ENCODE data around the gene SEMA6B.

The SEMA6B gene

DNA sequence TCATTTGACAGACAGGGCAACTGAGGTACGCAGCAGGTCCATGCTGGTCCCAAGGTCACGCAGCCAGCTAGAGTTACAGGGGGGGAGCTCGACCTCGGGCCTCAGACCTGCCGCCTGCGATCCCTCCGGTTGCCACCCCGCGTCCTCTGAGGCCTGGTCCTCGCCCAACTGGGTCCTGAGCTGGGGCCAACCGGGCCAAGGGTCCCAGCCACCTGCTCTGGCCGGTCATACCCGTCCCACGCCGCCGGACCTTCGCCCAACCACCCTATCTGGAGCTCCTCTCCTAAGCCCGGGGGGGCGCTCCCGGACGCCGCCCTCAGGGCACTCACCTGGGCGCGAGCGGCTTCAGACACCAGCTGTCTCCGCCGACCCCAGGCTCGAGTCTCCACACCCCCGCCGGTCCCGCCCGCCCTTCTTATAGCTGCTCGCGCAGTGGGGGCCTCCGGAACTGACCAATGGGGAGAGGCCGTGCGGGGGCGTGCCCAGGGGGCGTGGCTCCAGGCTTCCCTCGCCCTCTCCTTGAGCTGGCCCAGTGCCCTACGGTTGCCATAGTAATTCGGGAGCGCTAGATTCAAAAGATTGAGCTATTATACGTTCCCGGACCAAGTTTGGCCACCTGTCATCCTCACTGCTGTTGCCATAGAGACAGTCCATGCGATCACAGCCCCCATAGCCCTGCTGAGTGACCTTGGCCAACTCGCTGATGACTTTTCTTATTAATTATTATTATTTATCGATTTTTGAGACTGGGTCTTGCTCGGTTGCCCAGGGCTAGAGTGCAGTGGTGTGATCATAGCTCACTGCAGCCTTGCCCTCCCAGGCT lies 24.4 kb downstream of the SEMA6B start, which contains the start of gene PLIN5:
Gene PLIN5, minus strand, starts transcription at position 389 of the 823 bp plus-strand sequence. CDS start 1,150 bp downstream, outside the sequence.
- no peaks in the 10 kb centered on the region for H3K4me1 ChIP-seq (ENCODE audit: control insufficient read depth, insufficient read depth, low read length)
- H3K27ac ChIP-seq (ENCODE audit: extremely low read depth, low read depth, low read length) = no peak within 1 kb of the TSS
- CTCF ChIA-PET = interaction anchor here (0.5 to 4.4 kb wide), 15 partner anchors 10 to 1186 kb away, joined by 3 to 72 read pairs (median 4); partner anchors contain the start of gene SH3GL1
- no peaks in the 10 kb centered on the region for H3K9me3 ChIP-seq (ENCODE audit: control insufficient read depth, insufficient read depth, low read depth, low read length)
- H3K4me3 ChIP-seq (ENCODE audit: low read depth, low read length) = no peak within 1 kb of the TSS
- no peaks in the 10 kb centered on the region for H3K36me3 ChIP-seq (ENCODE audit: control insufficient read depth in 2 of 2, insufficient read depth in 1 of 2, low read length in 2 of 2)
- POLR2A ChIA-PET = interaction anchor here (0.5 to 1.2 kb wide), 9 partner anchors 10 to 303 kb away, joined by 3 to 8 read pairs (median 4); partner anchors contain the start of genes FEM1A, HDGFL2 and YJU2
- TF ChIP-seq, protein P1, sequence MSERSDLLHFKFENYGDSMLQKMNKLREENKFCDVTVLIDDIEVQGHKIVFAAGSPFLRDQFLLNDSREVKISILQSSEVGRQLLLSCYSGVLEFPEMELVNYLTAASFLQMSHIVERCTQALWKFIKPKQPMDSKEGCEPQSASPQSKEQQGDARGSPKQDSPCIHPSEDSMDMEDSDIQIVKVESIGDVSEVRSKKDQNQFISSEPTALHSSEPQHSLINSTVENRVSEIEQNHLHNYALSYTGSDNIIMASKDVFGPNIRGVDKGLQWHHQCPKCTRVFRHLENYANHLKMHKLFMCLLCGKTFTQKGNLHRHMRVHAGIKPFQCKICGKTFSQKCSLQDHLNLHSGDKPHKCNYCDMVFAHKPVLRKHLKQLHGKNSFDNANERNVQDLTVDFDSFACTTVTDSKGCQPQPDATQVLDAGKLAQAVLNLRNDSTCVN (tag by site-specific recombination; optimal IDR thresholded peaks at IDR 0.05) = peak; percentile 48
- TF ChIP-seq, protein P2, sequence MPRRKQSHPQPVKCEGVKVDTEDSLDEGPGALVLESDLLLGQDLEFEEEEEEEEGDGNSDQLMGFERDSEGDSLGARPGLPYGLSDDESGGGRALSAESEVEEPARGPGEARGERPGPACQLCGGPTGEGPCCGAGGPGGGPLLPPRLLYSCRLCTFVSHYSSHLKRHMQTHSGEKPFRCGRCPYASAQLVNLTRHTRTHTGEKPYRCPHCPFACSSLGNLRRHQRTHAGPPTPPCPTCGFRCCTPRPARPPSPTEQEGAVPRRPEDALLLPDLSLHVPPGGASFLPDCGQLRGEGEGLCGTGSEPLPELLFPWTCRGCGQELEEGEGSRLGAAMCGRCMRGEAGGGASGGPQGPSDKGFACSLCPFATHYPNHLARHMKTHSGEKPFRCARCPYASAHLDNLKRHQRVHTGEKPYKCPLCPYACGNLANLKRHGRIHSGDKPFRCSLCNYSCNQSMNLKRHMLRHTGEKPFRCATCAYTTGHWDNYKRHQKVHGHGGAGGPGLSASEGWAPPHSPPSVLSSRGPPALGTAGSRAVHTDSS (tag by site-specific recombination; IDR thresholded peaks at IDR 0.05) = no peak
- no peak for TF ChIP-seq ZNF175 (tag by site-specific recombination; IDR thresholded peaks at IDR 0.05)
- TF ChIP-seq KLF8 (tag by site-specific recombination; IDR thresholded peaks at IDR 0.05) = 0 out of 2 replicates have a peak, but pooled peaks have one; percentile 40
- peak; percentile 43; the same call in 1 of the 2 replicates for TF ChIP-seq GLIS1 (tag by site-specific recombination; IDR thresholded peaks at IDR 0.05)
- no peak for TF ChIP-seq ZBTB1 (tag by site-specific recombination; IDR thresholded peaks at IDR 0.05)
- TF ChIP-seq, protein P3, sequence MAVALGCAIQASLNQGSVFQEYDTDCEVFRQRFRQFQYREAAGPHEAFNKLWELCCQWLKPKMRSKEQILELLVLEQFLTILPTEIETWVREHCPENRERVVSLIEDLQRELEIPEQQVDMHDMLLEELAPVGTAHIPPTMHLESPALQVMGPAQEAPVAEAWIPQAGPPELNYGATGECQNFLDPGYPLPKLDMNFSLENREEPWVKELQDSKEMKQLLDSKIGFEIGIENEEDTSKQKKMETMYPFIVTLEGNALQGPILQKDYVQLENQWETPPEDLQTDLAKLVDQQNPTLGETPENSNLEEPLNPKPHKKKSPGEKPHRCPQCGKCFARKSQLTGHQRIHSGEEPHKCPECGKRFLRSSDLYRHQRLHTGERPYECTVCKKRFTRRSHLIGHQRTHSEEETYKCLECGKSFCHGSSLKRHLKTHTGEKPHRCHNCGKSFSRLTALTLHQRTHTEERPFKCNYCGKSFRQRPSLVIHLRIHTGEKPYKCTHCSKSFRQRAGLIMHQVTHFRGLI (tag by site-specific recombination; IDR thresholded peaks at IDR 0.05) = peak; percentile 50; the same call in 1 of the 2 replicates
- TF ChIP-seq SP2 (tag by site-specific recombination; IDR thresholded peaks at IDR 0.05) = peak; percentile 73
- TF ChIP-seq ZFHX2 (tag by site-specific recombination; conservative IDR thresholded peaks at IDR 0.05) = peak; percentile 72
- TF ChIP-seq ZBTB7A (tag by site-specific recombination; IDR thresholded peaks at IDR 0.05; ENCODE audit: low read depth) = 0 out of 2 replicates have a peak, but pooled peaks have one; percentile 46
- no peak for TF ChIP-seq ZNF433 (tag by site-specific recombination; IDR thresholded peaks at IDR 0.05; ENCODE audit: low read depth)
- no peak for TF ChIP-seq ZNF830 (tag by site-specific recombination; IDR thresholded peaks at IDR 0.05; ENCODE audit: low read depth)
- peak; percentile 98 for TF ChIP-seq KLF9 (tag by site-specific recombination; IDR thresholded peaks at IDR 0.05; ENCODE audit: low read depth)
- TF ChIP-seq, protein P4, sequence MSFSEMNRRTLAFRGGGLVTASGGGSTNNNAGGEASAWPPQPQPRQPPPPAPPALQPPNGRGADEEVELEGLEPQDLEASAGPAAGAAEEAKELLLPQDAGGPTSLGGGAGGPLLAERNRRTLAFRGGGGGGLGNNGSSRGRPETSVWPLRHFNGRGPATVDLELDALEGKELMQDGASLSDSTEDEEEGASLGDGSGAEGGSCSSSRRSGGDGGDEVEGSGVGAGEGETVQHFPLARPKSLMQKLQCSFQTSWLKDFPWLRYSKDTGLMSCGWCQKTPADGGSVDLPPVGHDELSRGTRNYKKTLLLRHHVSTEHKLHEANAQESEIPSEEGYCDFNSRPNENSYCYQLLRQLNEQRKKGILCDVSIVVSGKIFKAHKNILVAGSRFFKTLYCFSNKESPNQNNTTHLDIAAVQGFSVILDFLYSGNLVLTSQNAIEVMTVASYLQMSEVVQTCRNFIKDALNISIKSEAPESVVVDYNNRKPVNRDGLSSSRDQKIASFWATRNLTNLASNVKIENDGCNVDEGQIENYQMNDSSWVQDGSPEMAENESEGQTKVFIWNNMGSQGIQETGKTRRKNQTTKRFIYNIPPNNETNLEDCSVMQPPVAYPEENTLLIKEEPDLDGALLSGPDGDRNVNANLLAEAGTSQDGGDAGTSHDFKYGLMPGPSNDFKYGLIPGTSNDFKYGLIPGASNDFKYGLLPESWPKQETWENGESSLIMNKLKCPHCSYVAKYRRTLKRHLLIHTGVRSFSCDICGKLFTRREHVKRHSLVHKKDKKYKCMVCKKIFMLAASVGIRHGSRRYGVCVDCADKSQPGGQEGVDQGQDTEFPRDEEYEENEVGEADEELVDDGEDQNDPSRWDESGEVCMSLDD (tag by site-specific recombination; IDR thresholded peaks at IDR 0.05) = 0 out of 2 replicates have a peak, but pooled peaks have one; percentile 48
- no peak for TF ChIP-seq MEIS1 (CRISPR knock-in tag; IDR thresholded peaks at IDR 0.05; ENCODE audit: borderline replicate concordance)
- TF ChIP-seq, protein P5, sequence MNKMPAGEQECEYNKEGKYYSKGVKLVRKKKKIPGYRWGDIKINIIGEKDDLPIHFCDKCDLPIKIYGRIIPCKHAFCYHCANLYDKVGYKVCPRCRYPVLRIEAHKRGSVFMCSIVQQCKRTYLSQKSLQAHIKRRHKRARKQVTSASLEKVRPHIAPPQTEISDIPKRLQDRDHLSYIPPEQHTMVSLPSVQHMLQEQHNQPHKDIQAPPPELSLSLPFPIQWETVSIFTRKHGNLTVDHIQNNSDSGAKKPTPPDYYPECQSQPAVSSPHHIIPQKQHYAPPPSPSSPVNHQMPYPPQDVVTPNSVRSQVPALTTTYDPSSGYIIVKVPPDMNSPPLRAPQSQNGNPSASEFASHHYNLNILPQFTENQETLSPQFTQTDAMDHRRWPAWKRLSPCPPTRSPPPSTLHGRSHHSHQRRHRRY (tag by site-specific recombination; IDR thresholded peaks at IDR 0.05) = no peak
- TF ChIP-seq BCL11B (tag by site-specific recombination; IDR thresholded peaks at IDR 0.05; ENCODE audit: low read depth) = 0 out of 2 replicates have a peak, but pooled peaks have one; percentile 37
- TF ChIP-seq ZNF394 (tag by site-specific recombination; IDR thresholded peaks at IDR 0.05; ENCODE audit: borderline replicate concordance) = no peak
- TF ChIP-seq FEZF1 (tag by site-specific recombination; IDR thresholded peaks at IDR 0.05) = no peak
- TF ChIP-seq ZSCAN30 (tag by site-specific recombination; IDR thresholded peaks at IDR 0.05) = no peak
- no peak for TF ChIP-seq ZNF266 (tag by site-specific recombination; IDR thresholded peaks at IDR 0.05; ENCODE audit: low read depth)
- no peak for TF ChIP-seq ZNF548 (tag by site-specific recombination; IDR thresholded peaks at IDR 0.05)
- TF ChIP-seq, protein P6, sequence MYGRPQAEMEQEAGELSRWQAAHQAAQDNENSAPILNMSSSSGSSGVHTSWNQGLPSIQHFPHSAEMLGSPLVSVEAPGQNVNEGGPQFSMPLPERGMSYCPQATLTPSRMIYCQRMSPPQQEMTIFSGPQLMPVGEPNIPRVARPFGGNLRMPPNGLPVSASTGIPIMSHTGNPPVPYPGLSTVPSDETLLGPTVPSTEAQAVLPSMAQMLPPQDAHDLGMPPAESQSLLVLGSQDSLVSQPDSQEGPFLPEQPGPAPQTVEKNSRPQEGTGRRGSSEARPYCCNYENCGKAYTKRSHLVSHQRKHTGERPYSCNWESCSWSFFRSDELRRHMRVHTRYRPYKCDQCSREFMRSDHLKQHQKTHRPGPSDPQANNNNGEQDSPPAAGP (tag by site-specific recombination; IDR thresholded peaks at IDR 0.05) = no peak
- TF ChIP-seq SP3 (tag by site-specific recombination; IDR thresholded peaks at IDR 0.05) = peak; percentile 81
- peak; percentile 38 for TF ChIP-seq ZNF335 (tag by site-specific recombination; conservative IDR thresholded peaks at IDR 0.05)
- no peak for TF ChIP-seq ZNF169 (tag by site-specific recombination; IDR thresholded peaks at IDR 0.05)

Data from HEK293 (cell line).